Endothelial cell of umbilical vein (primary cell): ENCODE data around the gene USP12. TPM values are rescaled to one million over a fixed set of nuclear protein-coding genes. Genes with fewer than 3 reads are reported as not detected.

Source experiments
- BruUV-seq: library from RNA; stranded (reverse); fragments of 400-500 nt; replicated peaks from 2 replicates; lab custom pipeline; 2021; lab: Mats Ljungman, UMichigan
- CTCF ChIA-PET: fragments of 300-600, 350-600 bp; sonication (Branson Sonifier 250); formaldehyde crosslinking; loops from one replicate; lab custom pipeline; 2021; ENCODE audit warnings: antibody characterized with exemption, inconsistent platforms; lab: Charles Lee
- POLR2A ChIA-PET: fragments of 300-600, 350-600 bp; sonication (Branson Sonifier 250); formaldehyde crosslinking; loops from one replicate; lab custom pipeline; 2021; ENCODE audit warnings: antibody characterized with exemption, inconsistent platforms; lab: Charles Lee
- DNase-seq: peaks from one replicate; pipeline ENCODE4 v3.0.0-alpha.2; 2011; ENCODE audit warnings: low read depth, low spot score
- FAIRE-seq: peaks from 2 replicates; lab custom pipeline; 2011; peaks lifted over from hg19 to GRCh38; lab: Jason Lieb, UNC
- H2AFZ ChIP-seq: 2 replicates; pipeline ENCODE4 v1.6.0; 2012; ENCODE audit warnings: low read depth, low read length, control low read depth, inconsistent platforms
- H3K27ac ChIP-seq: 2 replicates; pipeline ENCODE4 v1.5.1; 2011; ENCODE audit warnings: low read depth, mild to moderate bottlenecking, control low read depth, low read length, moderate library complexity; ENCODE audit not compliant: insufficient read depth
- H3K27me3 ChIP-seq, 2 experiments: 2 replicates each; pipeline versions ENCODE4 v1.6.0 to v1.6.1; 2011; ENCODE audit warnings: low read length in 2 of 2, mixed read lengths in 1 of 2; ENCODE audit not compliant: control insufficient read depth in 2 of 2, insufficient read depth in 2 of 2
- H3K36me3 ChIP-seq, 2 experiments: 2 replicates in 1 of 2; 3 replicates in 1 of 2; pipeline ENCODE4 v1.5.1; 2011; ENCODE audit warnings: low read length in 2 of 2, mild to moderate bottlenecking in 1 of 2, moderate library complexity in 1 of 2; ENCODE audit not compliant: control insufficient read depth in 2 of 2, insufficient read depth in 2 of 2; ENCODE audit errors: extremely low read depth in 1 of 2
- H3K4me1 ChIP-seq: 3 replicates; pipeline ENCODE4 v1.5.1; 2011; ENCODE audit warnings: mild to moderate bottlenecking, low read length; ENCODE audit not compliant: control insufficient read depth, insufficient read depth; ENCODE audit errors: extremely low read depth
- H3K4me2 ChIP-seq: 2 replicates; pipeline ENCODE4 v1.6.1; 2011; ENCODE audit warnings: low read length, control low read depth, mixed read lengths; ENCODE audit not compliant: insufficient read depth
- H3K4me3 ChIP-seq, 3 experiments: fragments of 200-600 bp in 1 of 3; sonication (generic), shearing (Covaris generic) in 1 of 3; replicated peaks in 1 of 3; 2 replicates each; pipeline ENCODE4 v1.5.1; 2011 to 2016; ENCODE audit warnings: control low read depth in 3 of 3, low read length in 3 of 3, mild to moderate bottlenecking in 2 of 3, inconsistent platforms in 1 of 3, low read depth in 1 of 3, moderate library complexity in 1 of 3; ENCODE audit not compliant: insufficient read depth in 1 of 3
- H3K79me2 ChIP-seq: 2 replicates; pipeline ENCODE4 v1.6.0; 2012; ENCODE audit warnings: low read length, inconsistent platforms; ENCODE audit not compliant: control insufficient read depth, insufficient read depth
- H3K9ac ChIP-seq: replicated peaks from 2 replicates; pipeline ENCODE3; 2011; ENCODE audit warnings: low read length, control low read depth; ENCODE audit not compliant: insufficient read depth; ENCODE audit errors: extremely low read depth
- H3K9me1 ChIP-seq: replicated peaks from 3 replicates; pipeline ENCODE4 v1.6.0; 2011; ENCODE audit warnings: mild to moderate bottlenecking, low read length; ENCODE audit not compliant: control insufficient read depth, insufficient read depth; ENCODE audit errors: extremely low read depth
- H3K9me3 ChIP-seq: replicated peaks from 2 replicates; pipeline ENCODE4 v1.5.1; 2012; ENCODE audit warnings: low read length, inconsistent platforms; ENCODE audit not compliant: control insufficient read depth, insufficient read depth
- H4K20me1 ChIP-seq: replicated peaks from 2 replicates; pipeline ENCODE3; 2011; ENCODE audit warnings: mild to moderate bottlenecking, low read length; ENCODE audit not compliant: control insufficient read depth, insufficient read depth; ENCODE audit errors: extremely low read depth
- EZH2 ChIP-seq: IDR thresholded peaks from 2 replicates; pipeline ENCODE4 v1.6.1; 2012; ENCODE audit warnings: borderline replicate concordance, low read depth, mild to moderate bottlenecking, moderate library complexity, low read length, inconsistent platforms; ENCODE audit not compliant: severe bottlenecking
- FOS ChIP-seq: IDR thresholded peaks from 2 replicates; pipeline ENCODE4 v1.6.1; 2011; ENCODE audit warnings: mild to moderate bottlenecking, low read length, moderate library complexity, borderline replicate concordance; ENCODE audit not compliant: insufficient read depth
- GATA2 ChIP-seq: IDR thresholded peaks from 2 replicates; pipeline ENCODE4 v1.7.0; 2011; ENCODE audit warnings: low read depth, mild to moderate bottlenecking, moderate library complexity, mixed read lengths, low read length; ENCODE audit not compliant: insufficient read length, insufficient read depth
- JUN ChIP-seq: IDR thresholded peaks from 2 replicates; pipeline ENCODE4 v1.6.1; 2011; ENCODE audit warnings: borderline replicate concordance, low read depth; ENCODE audit not compliant: insufficient read length, insufficient read depth
- MAX ChIP-seq: IDR thresholded peaks from 2 replicates; pipeline ENCODE4 v1.6.1; 2011; ENCODE audit not compliant: insufficient read depth, insufficient read length
- MYC ChIP-seq: IDR thresholded peaks from one replicate; pipeline ENCODE4 v1.6.1; 2011; ENCODE audit warnings: mild to moderate bottlenecking, low read depth, low read length
- POLR2A ChIP-seq: IDR thresholded peaks from 2 replicates; pipeline ENCODE4 v1.6.1; 2012; ENCODE audit warnings: low read depth, mild to moderate bottlenecking, control low read depth, low read length
- POLR2AphosphoS5 ChIP-seq: IDR thresholded peaks from 2 replicates; pipeline ENCODE4 v1.6.1; 2012; ENCODE audit warnings: low read depth, mild to moderate bottlenecking, control low read depth, low read length, moderate library complexity; ENCODE audit not compliant: insufficient read depth
- dilution Hi-C: fragments of 300-500 bp; cut with MboI; formaldehyde crosslinking; loops from one replicate; pipeline ENCODE4 v1.15.0; 2019; ENCODE audit warnings: low sequenced_read_pairs; ENCODE audit not compliant: extremely low pct_ligation_motif_present
- intact Hi-C: fragments of 100-400 bp; cut with micrococcal nuclease; formaldehyde crosslinking; loops from one replicate; pipeline ENCODE4 v1.10.0; 2022
- polyA plus RNA-seq, 4 experiments: library from polyadenylated mRNA; depleted of rRNA in 3 of 4; stranded (reverse) in 3 of 4; unstranded in 1 of 4; fragments of >200 nt; gene quantifications; 2 replicates each; pipeline versions ENCODE4 v1.2.1 to v1.2.3, GENCODE V29; 2011 to 2012; ENCODE audit warnings: missing spikeins in 1 of 4
- total RNA-seq: library from RNA; stranded (reverse); gene quantifications from 2 replicates; pipeline ENCODE4 v1.2.3, GENCODE V29; 2021
- TF ChIP-seq, protein P1 (sequence below), 2 donors: IDR thresholded peaks; 1 replicate in 1 of 2; 2 replicates in 1 of 2; pipeline ENCODE4 v1.5.1; 2011; ENCODE audit warnings: low read length in 2 of 2, mild to moderate bottlenecking in 2 of 2, moderate library complexity in 2 of 2, control low read depth in 1 of 2, inconsistent platforms in 1 of 2, low read depth in 1 of 2; ENCODE audit not compliant: insufficient read depth in 1 of 2; ENCODE audit errors: extremely low read depth in 1 of 2

USP12 gene
- total and polyA plus RNA-seq, 2 donors (not counting 3 experiments of a cell fraction or from before 2014, with no cell fraction given): 6.2 to 33.4 TPM

DNA sequence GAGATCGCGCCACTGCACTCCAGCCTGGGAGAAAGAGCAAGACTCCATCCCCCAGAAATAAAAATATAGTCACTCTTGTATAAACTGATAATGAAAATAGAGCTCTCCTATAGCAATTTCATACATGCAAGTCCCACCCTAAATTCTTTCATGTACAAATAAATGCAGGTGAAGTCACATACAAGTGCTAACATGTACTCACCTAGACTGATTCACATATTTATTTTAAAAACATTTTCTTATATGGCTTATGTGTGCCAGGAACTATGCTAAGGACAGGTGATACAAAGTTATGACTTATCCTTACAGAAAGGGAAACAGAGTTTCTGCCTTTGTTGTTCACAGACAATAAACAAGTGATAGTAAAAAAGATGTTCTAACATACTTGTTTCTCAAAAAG lies 32.0 kb downstream of the USP12 start:
- no peak for TF ChIP-seq POLR2AphosphoS5
- no peak for TF ChIP-seq MAX
- no peak for TF ChIP-seq FOS
- TF ChIP-seq POLR2A: no peak
- TF ChIP-seq JUN: no peak
- no peak for TF ChIP-seq MYC
- TF ChIP-seq EZH2: no peak
- TF ChIP-seq, protein P1, sequence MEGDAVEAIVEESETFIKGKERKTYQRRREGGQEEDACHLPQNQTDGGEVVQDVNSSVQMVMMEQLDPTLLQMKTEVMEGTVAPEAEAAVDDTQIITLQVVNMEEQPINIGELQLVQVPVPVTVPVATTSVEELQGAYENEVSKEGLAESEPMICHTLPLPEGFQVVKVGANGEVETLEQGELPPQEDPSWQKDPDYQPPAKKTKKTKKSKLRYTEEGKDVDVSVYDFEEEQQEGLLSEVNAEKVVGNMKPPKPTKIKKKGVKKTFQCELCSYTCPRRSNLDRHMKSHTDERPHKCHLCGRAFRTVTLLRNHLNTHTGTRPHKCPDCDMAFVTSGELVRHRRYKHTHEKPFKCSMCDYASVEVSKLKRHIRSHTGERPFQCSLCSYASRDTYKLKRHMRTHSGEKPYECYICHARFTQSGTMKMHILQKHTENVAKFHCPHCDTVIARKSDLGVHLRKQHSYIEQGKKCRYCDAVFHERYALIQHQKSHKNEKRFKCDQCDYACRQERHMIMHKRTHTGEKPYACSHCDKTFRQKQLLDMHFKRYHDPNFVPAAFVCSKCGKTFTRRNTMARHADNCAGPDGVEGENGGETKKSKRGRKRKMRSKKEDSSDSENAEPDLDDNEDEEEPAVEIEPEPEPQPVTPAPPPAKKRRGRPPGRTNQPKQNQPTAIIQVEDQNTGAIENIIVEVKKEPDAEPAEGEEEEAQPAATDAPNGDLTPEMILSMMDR (IDR thresholded peaks at IDR 0.05; ENCODE audit: extremely low read depth in 1 of 2, insufficient read depth in 1 of 2, low read depth in 1 of 2, low read length in 2 of 2): no peak
- no peak for TF ChIP-seq GATA2
- Histone ChIP-seq H3K4me3 (no peak overlapping the region), H3K9ac (no peak overlapping the region), H3K9me3 (no peaks in the 10 kb centered on the region), H4K20me1 (peaks cover 5% of the 10 kb centered on the region), H3K79me2 (peaks cover 96% of the 10 kb centered on the region), H3K4me1 (peaks cover 2% of the 10 kb centered on the region), H3K27me3 (no peaks in the 10 kb centered on the region), H3K9me1 (no peaks in the 10 kb centered on the region), H3K36me3 (peaks cover 0 to 5% of the 10 kb centered on the region in 2 experiments), H3K27ac (no peak overlapping the region), H3K4me2 (no peak overlapping the region), H2AFZ (no peak overlapping the region)
- POLR2A ChIA-PET: no interaction called here
- no peak for FAIRE-seq
- DNase-seq: no peak
- dilution Hi-C loops: no loop called here
- intact Hi-C loops: no loop called here
- CTCF ChIA-PET: no interaction called here
- no TSS peak for BruUV-seq
